Vagina (tissue), 2 donors: Measurements from ENCODE around the gene PPP1R3C. TPM values are rescaled to one million over a fixed set of nuclear protein-coding genes. Genes with fewer than 3 reads are reported as not detected.

Experiments
- DNase-seq, 2 donors: peaks; one replicate each; pipeline ENCODE4 v3.0.0-alpha.2; 2017; ENCODE audit errors: extremely low spot score in 2 of 2
- H3K27ac ChIP-seq: fragments of 200-600 bp; sonication (generic); one replicate; pipeline ENCODE4 v1.5.1; 2019
- H3K27me3 ChIP-seq: fragments of 200-600 bp; sonication (generic); one replicate; pipeline ENCODE4 v1.5.1; 2019
- H3K36me3 ChIP-seq, 2 donors: fragments of 200-600 bp; sonication (generic); one replicate each; pipeline ENCODE4 v1.5.1; 2017 to 2019
- H3K4me1 ChIP-seq: fragments of 200-600 bp; sonication (generic); one replicate; pipeline ENCODE4 v1.5.1; 2019
- H3K4me3 ChIP-seq, 2 donors: fragments of 200-600 bp; sonication (generic); 1 replicate in 1 of 2; 2 replicates in 1 of 2; pipeline ENCODE4 v1.5.1; 2016 to 2019
- H3K9me3 ChIP-seq: fragments of 200-600 bp; sonication (generic); one replicate; pipeline ENCODE4 v1.5.1; 2019
- CTCF ChIP-seq, 3 experiments: fragments of 450-650 bp in 2 of 3; fragments of 200-600 bp in 1 of 3; sonication (generic) in 1 of 3; IDR thresholded peaks; one replicate each; pipeline ENCODE4 v1.5.1; 2017 to 2019; ENCODE audit warnings: antibody characterized with exemption in 3 of 3, mild to moderate bottlenecking in 2 of 3, moderate library complexity in 2 of 3
- POLR2A ChIP-seq, 2 donors: fragments of 450-650 bp; IDR thresholded peaks; one replicate each; pipeline ENCODE4 v1.6.1; 2017; ENCODE audit warnings: antibody characterized with exemption in 2 of 2, mild to moderate bottlenecking in 2 of 2, moderate library complexity in 2 of 2
- POLR2AphosphoS5 ChIP-seq, 2 donors: sonication (generic); formaldehyde crosslinking; IDR thresholded peaks; one replicate each; pipeline ENCODE4 v1.9.0; 2017; ENCODE audit warnings: antibody characterized with exemption in 2 of 2, mild to moderate bottlenecking in 2 of 2, low read depth in 1 of 2; ENCODE audit not compliant: insufficient read depth in 1 of 2
- intact Hi-C: fragments of 100-400 bp; cut with DNase I; formaldehyde crosslinking; loops from one replicate; pipeline ENCODE4 v1.15.1; 2023
- total RNA-seq: library from RNA; depleted of rRNA; stranded (reverse); fragments of >200 nt; gene quantifications from one replicate; pipeline ENCODE4 v1.2.3, GENCODE V29; 2016

Gene PPP1R3C
- total RNA-seq, 1 donor from 2014 or later, result 26.3 TPM

GRCh38 chr10:91662993-91663392 lies 30.1 kb upstream of the PPP1R3C start:
- H3K27ac ChIP-seq, result no peak overlapping the region
- no peaks in the 10 kb centered on the region for H3K27me3 ChIP-seq
- H3K9me3 ChIP-seq, result no peaks in the 10 kb centered on the region
- no peak overlapping the region for H3K4me3 ChIP-seq
- H3K36me3 ChIP-seq, result no peaks in the 10 kb centered on the region
- H3K4me1 ChIP-seq, result no peaks in the 10 kb centered on the region
- no peak for DNase-seq
- TF ChIP-seq POLR2A (IDR thresholded peaks at IDR 0.05), result no peak
- TF ChIP-seq POLR2AphosphoS5 (IDR thresholded peaks at IDR 0.05; ENCODE audit: insufficient read depth in 1 of 2, low read depth in 1 of 2), result no peak
- TF ChIP-seq CTCF (IDR thresholded peaks at IDR 0.05), result no peak
- intact Hi-C loops, result no loop called here

- intact Hi-C loops, result no loop called here
- no peaks in the 10 kb centered on the region for H3K36me3 ChIP-seq
- DNase-seq, result no peak
- TF ChIP-seq POLR2AphosphoS5 (IDR thresholded peaks at IDR 0.05; ENCODE audit: insufficient read depth in 1 of 2, low read depth in 1 of 2), result no peak
- TF ChIP-seq POLR2A (IDR thresholded peaks at IDR 0.05), result no peak
- no peak for TF ChIP-seq CTCF (IDR thresholded peaks at IDR 0.05)
- no peaks in the 10 kb centered on the region for H3K9me3 ChIP-seq
- no peaks in the 10 kb centered on the region for H3K27me3 ChIP-seq
- H3K4me1 ChIP-seq, result peaks cover 4% of the 10 kb centered on the region
- H3K27ac ChIP-seq, result no peak overlapping the region
- H3K4me3 ChIP-seq, result no peak overlapping the region
Observed at GRCh38 chr10:91653219-91653870, 20.5 kb upstream of the PPP1R3C start.

GRCh38 chr10:91652364-91652763 lies 19.5 kb upstream of the PPP1R3C start:
- H3K36me3 ChIP-seq, result no peaks in the 10 kb centered on the region
- no peaks in the 10 kb centered on the region for H3K27me3 ChIP-seq
- H3K27ac ChIP-seq, result no peak overlapping the region
- H3K4me1 ChIP-seq, result peaks cover 4% of the 10 kb centered on the region
- no peak for DNase-seq
- no peak overlapping the region for H3K4me3 ChIP-seq
- H3K9me3 ChIP-seq, result no peaks in the 10 kb centered on the region
- intact Hi-C loops, result no loop called here
- TF ChIP-seq POLR2AphosphoS5 (IDR thresholded peaks at IDR 0.05; ENCODE audit: insufficient read depth in 1 of 2, low read depth in 1 of 2), result no peak

GRCh38 chr10:91643700-91644099 lies 10.8 kb upstream of the PPP1R3C start:
- intact Hi-C loops, result no loop called here
- Histone ChIP-seq H3K4me1 (no peaks in the 10 kb centered on the region), H3K36me3 (no peaks in the 10 kb centered on the region), H3K9me3 (no peaks in the 10 kb centered on the region), H3K4me3 (no peak overlapping the region), H3K27ac (no peak overlapping the region), H3K27me3 (no peaks in the 10 kb centered on the region)
- TF ChIP-seq POLR2AphosphoS5 (IDR thresholded peaks at IDR 0.05; ENCODE audit: insufficient read depth in 1 of 2, low read depth in 1 of 2) (no peak), CTCF (IDR thresholded peaks at IDR 0.05) (no peak), POLR2A (IDR thresholded peaks at IDR 0.05) (no peak)
- DNase-seq, result no peak

GRCh38 chr10:91642831-91643692 lies 10.2 kb upstream of the PPP1R3C start:
- no peaks in the 10 kb centered on the region for H3K9me3 ChIP-seq
- H3K4me3 ChIP-seq, result no peak overlapping the region
- no peaks in the 10 kb centered on the region for H3K4me1 ChIP-seq
- intact Hi-C loops, result no loop called here
- no peak for DNase-seq
- H3K27me3 ChIP-seq, result no peaks in the 10 kb centered on the region
- no peak overlapping the region for H3K27ac ChIP-seq
- TF ChIP-seq CTCF (IDR thresholded peaks at IDR 0.05) (no peak), POLR2AphosphoS5 (IDR thresholded peaks at IDR 0.05; ENCODE audit: insufficient read depth in 1 of 2, low read depth in 1 of 2) (no peak), POLR2A (IDR thresholded peaks at IDR 0.05) (no peak)
- H3K36me3 ChIP-seq, result no peaks in the 10 kb centered on the region
